Fibroblast of gingiva (primary cell): ENCODE results near the gene KLHDC8A.
A peak's percentile ranks its signal among the peaks of the same experiment; 100 is the strongest.
"Not testable (repeated sequence)": the region's sequence is repeated elsewhere in the genome, so short reads cannot be mapped to it uniquely, and the experiment has no call there.

Experiments used
- DNase-seq: peaks from one replicate; pipeline ENCODE4 v3.0.0-alpha.2; 2011; ENCODE audit warnings: low read depth

Gene KLHDC8A

GRCh38 chr1:205318231-205318991 is 38.3 kb downstream of the KLHDC8A start:
- no peak for DNase-seq

DNA sequence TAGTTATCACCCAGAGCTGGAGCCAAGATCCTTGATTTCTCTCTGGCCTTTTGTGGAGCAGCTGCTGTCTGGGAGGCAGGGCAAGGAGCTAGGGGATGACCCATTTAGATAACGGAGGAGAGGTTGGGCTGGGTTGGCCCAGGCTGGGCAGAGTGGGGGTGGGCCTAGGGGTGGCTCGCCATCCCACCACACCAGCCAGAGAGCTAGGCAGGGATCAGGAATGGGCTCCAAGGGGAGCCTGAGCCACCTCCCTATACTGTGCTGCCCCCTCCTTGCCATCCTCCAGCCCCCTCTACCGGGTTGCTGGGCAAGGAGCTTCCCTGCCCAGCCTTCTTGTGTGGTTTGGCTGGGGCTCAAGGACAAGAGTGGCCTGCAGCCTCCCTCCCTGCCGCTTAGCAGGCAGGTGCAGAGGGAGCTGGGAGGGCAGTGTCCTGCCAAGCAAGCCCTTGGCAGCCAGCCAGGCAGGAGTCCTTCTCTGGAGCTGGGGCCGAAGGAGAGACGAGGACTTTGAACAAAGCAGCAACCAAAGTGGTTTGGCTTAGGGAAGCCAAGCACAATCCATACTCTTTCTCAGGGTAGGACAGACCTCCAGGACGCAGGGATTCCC is 39.3 kb downstream of the KLHDC8A start:
- no peak for DNase-seq

- DNase-seq: no peak
Measured at GRCh38 chr1:205316161-205316566, 40.6 kb downstream of the KLHDC8A start.

DNA sequence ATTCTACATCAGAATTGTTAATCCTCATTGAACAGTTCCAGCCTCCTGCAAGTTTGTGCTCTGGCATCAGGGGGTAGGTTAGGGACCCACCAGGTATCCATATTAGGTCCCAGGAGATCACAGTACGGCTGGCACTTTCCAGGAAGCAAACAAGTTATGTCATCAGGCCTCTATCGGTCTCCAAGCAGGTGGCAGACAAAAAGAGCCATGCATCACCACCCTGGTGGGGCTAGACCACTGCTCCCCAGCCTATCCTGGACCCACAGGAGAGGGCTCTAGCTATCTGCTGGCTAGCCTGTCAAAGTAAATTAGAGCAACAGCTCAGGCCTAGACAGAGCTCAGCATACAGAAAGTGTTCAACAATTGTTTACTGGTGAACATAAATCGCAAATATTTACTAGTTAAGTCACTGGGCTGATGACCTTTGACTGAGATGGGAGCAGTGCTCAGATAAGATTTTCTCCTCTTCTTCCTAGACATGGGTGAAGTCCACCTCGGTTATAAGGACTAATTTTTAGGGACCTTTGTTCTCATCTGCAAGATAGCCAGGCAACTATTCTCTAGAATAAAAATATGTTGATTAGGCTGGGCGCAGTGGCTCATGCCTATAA is 41.6 kb downstream of the KLHDC8A start:
- DNase-seq: no peak

- peak; percentile 83 for DNase-seq
Measured at GRCh38 chr1:205313563-205314308, 43.0 kb downstream of the KLHDC8A start.

- no peak for DNase-seq
Measured at GRCh38 chr1:205312866-205313562, 43.7 kb downstream of the KLHDC8A start.

DNA sequence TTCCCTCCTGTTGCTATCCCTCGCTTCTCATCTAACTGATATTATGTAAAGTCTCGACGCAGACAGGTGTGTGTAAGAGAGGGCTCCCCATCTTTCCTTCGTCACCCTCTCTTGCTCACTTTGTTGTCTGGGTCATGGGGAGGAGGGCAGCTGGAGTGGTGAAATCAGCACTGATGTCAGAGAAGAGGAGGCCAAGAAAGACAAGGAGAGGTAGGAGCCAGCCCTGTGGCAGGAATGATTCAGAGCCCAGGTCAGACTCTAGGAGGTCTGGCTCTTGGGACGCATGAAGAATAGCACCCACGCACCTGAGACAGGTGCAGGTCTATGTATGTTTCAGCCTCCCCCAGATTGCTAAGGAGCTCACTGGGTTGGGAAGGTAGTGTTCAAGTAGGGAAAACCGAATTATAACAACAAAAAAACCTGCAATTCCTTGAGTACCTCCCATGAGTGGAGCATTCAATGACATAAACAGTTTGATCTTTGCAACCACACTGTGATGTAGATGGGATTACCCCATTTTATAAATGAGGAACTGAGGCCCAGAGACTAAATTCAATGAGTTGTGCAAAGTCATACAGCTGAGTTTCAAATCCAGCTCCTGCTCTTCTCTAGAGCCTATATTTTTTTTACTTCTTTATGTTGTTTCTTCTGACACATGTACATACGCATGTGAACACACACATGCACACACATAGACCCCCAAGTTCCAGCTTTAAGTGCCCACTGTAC is 45.6 kb downstream of the KLHDC8A start:
- no peak for DNase-seq

GRCh38 chr1:205309741-205310140 is 47.0 kb downstream of the KLHDC8A start:
- no peak for DNase-seq

- DNase-seq: no peak
Measured at GRCh38 chr1:205306929-205307566, 49.7 kb downstream of the KLHDC8A start.

GRCh38 chr1:205304695-205305070 is 52.0 kb downstream of the KLHDC8A start:
- no peak for DNase-seq

DNA sequence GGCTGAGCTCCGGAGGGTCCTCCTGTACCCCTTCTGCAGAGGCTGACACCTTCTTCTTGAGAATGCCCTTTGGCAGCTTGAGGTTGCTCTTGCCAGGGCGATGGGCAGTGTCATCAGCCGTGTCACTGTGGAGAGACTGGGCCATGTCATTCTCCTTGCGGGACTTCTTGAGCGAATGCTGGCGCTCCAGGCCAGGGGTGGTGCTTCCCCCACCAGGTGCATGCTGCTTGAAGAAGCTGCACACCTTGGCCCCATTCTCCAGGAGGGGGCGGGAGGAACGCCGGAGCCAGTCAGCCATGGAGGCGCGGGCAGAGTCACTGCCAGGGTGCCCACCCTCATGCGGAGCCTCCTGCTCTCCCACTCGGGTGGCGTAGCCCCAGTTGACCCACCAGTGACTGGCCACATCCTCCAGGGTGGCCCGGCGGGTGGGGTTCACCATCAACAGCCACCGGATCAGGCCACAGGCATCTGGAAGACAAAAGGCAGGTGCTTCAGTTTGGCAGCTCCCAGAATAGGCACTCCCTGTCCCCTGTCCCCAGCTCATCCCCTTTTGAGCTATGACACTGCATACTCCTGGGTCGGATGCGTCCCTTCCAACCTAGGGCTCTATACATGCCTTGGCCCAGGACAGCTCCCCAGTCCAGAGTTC is 52.6 kb downstream of the KLHDC8A start:
- DNase-seq: no peak

GRCh38 chr1:205303247-205303888 is 53.4 kb downstream of the KLHDC8A start:
- no peak for DNase-seq

GRCh38 chr1:205301842-205302588 is 54.7 kb downstream of the KLHDC8A start:
- DNase-seq: peak; percentile 42

GRCh38 chr1:205301205-205301821 is 55.4 kb downstream of the KLHDC8A start:
- DNase-seq: peak; percentile 94

DNA sequence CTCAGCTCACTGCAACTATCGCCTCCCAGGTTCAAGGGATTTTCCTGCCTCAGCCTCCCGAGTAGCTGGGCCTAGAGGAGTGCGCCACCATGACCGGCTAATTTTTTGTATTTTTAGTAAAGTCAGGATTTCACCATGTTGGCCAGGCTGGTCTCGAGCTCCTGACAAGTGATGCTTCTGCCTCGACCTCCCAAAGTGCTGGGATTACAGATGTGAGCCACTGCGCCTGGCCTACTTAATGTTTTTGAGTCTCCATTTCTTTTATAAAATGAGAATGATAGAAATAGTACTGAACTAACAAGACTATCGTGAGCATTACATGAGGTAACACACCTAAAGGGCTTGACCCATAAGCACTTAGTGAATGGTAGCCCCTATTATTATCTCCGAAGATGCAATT is 56.6 kb downstream of the KLHDC8A start:
- DNase-seq: no peak

- peak; percentile 93 for DNase-seq
Measured at GRCh38 chr1:205298191-205298994, 58.3 kb downstream of the KLHDC8A start.

DNA sequence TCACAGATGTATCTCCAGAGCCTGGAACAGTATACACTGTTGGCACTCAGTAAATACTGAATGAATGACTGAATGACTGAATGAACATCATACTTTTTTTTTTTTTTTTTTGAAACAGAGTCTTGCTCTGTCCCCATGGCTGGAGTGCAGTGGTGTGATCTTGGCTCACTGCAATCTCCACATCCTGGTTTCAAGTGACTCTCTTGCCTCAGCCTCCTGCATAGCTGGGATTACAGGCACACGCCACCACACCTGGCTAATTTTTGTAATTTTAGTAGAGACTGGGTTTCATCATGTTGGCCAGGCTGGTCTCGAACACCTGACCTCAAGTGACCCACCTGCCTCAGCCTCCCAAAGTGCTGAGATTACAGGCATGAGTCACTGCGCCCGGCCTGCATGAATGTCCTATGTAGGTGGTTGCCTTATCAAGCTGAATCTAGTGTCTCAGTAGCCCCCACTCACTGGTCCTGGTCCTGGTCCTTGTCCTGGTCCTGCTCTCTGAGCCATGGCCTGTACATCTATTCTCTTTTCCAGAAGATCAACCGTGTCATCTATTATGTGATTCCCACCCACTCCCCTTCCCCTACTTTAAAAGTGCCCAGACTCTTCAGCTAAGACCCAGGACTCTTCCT is 59.1 kb downstream of the KLHDC8A start:
- DNase-seq: not testable (repeated sequence)
